ENCODE results near the gene LPP. TPM values are rescaled to one million over a fixed set of nuclear protein-coding genes. Genes with fewer than 3 reads are reported as not detected.

LPP gene
- total RNA-seq, 1 donor from 2014 or later = 218 TPM

DNA sequence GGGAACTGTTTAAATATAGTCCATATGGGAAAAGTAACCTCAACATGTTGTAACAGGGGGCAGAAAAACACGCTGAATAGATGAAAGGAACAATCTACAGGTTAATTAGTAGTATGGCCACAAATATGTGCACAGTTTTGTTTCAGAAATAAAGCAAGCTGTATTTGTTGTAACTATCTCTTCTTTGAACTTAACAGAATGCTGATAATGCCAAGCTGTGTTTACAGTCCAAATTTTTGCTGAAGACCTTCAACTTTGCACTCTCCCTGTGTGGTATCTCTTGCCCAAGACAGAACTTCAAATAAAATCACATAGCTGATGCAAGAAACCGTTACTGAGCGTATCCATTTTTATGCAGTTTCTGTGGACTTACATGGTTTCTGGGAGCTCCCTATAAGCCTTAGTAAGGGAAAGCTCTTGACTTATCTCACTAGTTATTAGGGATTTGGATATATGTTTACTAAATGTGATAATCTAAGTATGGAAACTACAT, 592.4 kb downstream of the LPP start:
- Histone ChIP-seq H3K27me3 (ENCODE audit: control insufficient read depth, insufficient read depth, low read length) (no peaks in the 10 kb centered on the region), H3K36me3 (ENCODE audit: control insufficient read depth, insufficient read depth, low read length) (no peaks in the 10 kb centered on the region), H3K4me3 (ENCODE audit: low read depth, low read length) (no peak overlapping the region)
- TF ChIP-seq, protein P1, sequence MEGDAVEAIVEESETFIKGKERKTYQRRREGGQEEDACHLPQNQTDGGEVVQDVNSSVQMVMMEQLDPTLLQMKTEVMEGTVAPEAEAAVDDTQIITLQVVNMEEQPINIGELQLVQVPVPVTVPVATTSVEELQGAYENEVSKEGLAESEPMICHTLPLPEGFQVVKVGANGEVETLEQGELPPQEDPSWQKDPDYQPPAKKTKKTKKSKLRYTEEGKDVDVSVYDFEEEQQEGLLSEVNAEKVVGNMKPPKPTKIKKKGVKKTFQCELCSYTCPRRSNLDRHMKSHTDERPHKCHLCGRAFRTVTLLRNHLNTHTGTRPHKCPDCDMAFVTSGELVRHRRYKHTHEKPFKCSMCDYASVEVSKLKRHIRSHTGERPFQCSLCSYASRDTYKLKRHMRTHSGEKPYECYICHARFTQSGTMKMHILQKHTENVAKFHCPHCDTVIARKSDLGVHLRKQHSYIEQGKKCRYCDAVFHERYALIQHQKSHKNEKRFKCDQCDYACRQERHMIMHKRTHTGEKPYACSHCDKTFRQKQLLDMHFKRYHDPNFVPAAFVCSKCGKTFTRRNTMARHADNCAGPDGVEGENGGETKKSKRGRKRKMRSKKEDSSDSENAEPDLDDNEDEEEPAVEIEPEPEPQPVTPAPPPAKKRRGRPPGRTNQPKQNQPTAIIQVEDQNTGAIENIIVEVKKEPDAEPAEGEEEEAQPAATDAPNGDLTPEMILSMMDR (IDR thresholded peaks at IDR 0.05; ENCODE audit: insufficient read depth, low read length, poor library complexity, severe bottlenecking) = no peak
- DNase-seq (ENCODE audit: low read depth) = no peak

DNA sequence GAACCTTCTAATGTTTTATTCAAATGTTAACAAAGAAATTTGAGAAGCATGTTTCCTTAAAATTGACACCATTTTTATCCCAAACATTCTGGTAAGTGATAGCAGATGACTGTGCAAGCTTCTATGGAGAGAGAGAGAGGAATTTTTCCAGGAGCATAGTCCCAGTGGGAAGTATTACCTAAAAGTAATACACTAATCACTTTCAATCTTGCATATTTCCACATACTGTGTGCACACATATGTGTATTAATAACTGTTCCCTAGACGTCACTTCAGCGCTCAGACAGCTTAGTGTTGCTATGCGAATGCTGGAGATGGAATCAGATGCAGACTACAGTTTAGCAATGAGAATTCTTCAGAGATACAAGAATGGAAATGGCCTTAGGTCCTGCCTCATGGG, 593.5 kb downstream of the LPP start:
- H3K4me3 ChIP-seq (ENCODE audit: low read depth, low read length) = no peak overlapping the region
- TF ChIP-seq, protein P1 (IDR thresholded peaks at IDR 0.05; ENCODE audit: insufficient read depth, low read length, poor library complexity, severe bottlenecking) = no peak
- no peaks in the 10 kb centered on the region for H3K36me3 ChIP-seq (ENCODE audit: control insufficient read depth, insufficient read depth, low read length)
- DNase-seq (ENCODE audit: low read depth) = no peak
- H3K27me3 ChIP-seq (ENCODE audit: control insufficient read depth, insufficient read depth, low read length) = no peaks in the 10 kb centered on the region

DNA sequence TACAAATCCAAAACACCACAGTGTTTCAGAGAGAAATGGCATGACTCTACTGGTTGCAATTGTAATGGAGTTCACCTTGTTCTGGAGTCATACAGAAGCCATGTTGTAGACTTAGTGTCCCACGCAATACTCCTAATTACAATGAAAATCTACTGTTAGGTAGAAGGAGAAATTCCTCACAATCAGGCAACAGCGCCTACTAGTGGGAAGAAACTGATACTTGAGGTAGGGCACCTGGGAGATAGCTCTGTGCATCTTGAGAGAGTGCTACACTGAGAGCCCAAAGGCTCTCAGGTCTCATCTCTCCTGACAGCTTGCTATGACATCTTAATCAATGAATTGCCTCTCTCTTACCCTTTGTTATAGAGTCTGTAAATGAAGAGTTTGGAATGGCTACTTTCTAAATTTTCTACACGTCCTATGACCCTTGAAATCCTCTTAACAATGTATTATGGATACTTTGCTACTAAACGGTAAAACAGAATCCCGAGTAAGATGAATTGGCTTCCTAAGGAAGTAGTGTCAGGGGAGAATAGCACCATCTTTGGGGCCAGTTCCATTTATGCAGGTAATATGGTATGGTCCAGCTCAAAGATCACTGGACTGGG, 595.2 kb downstream of the LPP start:
- TF ChIP-seq, protein P1 (IDR thresholded peaks at IDR 0.05; ENCODE audit: insufficient read depth, low read length, poor library complexity, severe bottlenecking) = peak; percentile 45
- no peaks in the 10 kb centered on the region for H3K36me3 ChIP-seq (ENCODE audit: control insufficient read depth, insufficient read depth, low read length)
- no peaks in the 10 kb centered on the region for H3K27me3 ChIP-seq (ENCODE audit: control insufficient read depth, insufficient read depth, low read length)
- no peak overlapping the region for H3K4me3 ChIP-seq (ENCODE audit: low read depth, low read length)
- DNase-seq (ENCODE audit: low read depth) = no peak

DNA sequence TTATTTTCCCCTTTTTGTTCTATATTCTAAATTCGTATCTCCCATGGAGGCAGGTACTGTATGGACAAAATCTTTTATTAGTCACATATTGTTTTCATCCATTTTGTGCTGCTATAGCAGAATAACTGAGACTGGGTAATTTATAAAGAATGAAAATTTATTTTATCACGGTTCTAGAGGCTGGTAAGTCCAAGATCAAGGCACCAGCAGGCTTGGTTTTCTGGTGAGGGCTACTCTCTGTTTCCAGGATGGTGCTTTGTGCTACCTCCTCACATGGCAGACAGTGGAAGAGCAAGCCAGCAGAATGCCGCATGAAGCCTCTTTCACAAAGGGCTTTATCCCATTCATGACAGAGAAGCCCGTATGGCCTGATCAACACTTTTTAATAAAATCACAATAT, 595.9 kb downstream of the LPP start:
- TF ChIP-seq, protein P1 (IDR thresholded peaks at IDR 0.05; ENCODE audit: insufficient read depth, low read length, poor library complexity, severe bottlenecking) = no peak
- DNase-seq (ENCODE audit: low read depth) = no peak
- H3K4me3 ChIP-seq (ENCODE audit: low read depth, low read length) = no peak overlapping the region

DNA sequence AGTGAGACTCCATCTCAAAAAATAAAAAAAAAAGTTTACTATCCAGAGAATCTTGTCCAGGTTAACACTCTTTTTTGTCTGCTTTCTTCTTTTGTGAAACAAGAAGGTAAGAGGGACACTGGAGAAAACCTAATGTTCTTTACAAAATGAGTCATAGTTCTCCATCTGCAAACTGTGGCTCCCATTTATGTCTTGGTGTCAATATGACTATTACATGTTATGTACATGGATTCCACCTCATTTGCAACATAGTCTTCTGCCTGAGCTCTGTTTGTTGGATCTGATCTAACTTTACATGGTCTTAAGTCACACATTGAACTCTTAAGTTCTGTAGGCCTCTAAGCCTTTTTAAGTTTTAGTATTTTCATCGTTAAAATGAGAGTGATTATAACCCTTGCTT, 596.7 kb downstream of the LPP start:
- TF ChIP-seq, protein P1 (IDR thresholded peaks at IDR 0.05; ENCODE audit: insufficient read depth, low read length, poor library complexity, severe bottlenecking) = no peak
- no peak for DNase-seq (ENCODE audit: low read depth)
- no peaks in the 10 kb centered on the region for H3K27me3 ChIP-seq (ENCODE audit: control insufficient read depth, insufficient read depth, low read length)
- no peaks in the 10 kb centered on the region for H3K36me3 ChIP-seq (ENCODE audit: control insufficient read depth, insufficient read depth, low read length)
- no peak overlapping the region for H3K4me3 ChIP-seq (ENCODE audit: low read depth, low read length)

More for the DNA sequence above, 595.9 kb downstream of the LPP start:
- H3K27me3 ChIP-seq (ENCODE audit: control insufficient read depth, insufficient read depth, low read length) = no peaks in the 10 kb centered on the region
- no peaks in the 10 kb centered on the region for H3K36me3 ChIP-seq (ENCODE audit: control insufficient read depth, insufficient read depth, low read length)

DNA sequence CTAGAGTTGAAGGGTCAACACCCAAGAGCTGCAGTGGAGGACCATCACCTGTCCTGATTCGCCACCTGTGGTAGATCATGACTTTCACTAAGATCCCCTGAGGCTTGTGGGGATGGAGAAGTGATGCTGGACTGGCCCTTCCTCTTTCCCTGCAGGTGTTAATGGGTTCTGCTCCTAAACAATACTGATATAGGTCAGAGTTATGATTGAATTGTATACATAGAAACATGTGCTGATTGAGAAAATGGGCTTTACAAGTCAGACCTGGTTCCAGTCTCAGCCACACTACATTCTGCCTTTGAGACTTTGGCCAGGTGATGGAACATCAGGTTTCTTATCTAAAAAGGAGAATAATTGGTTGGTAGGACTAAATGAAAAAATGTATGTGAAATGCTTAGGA, 598.9 kb downstream of the LPP start:
- no peaks in the 10 kb centered on the region for H3K36me3 ChIP-seq (ENCODE audit: control insufficient read depth, insufficient read depth, low read length)
- TF ChIP-seq, protein P1 (IDR thresholded peaks at IDR 0.05; ENCODE audit: insufficient read depth, low read length, poor library complexity, severe bottlenecking) = no peak

More for the DNA sequence above, 598.9 kb downstream of the LPP start:
- DNase-seq (ENCODE audit: low read depth) = no peak
- Histone ChIP-seq H3K27me3 (ENCODE audit: control insufficient read depth, insufficient read depth, low read length) (no peaks in the 10 kb centered on the region), H3K4me3 (ENCODE audit: low read depth, low read length) (no peak overlapping the region)

Data from kidney epithelial cell (primary cell).